Skeletal muscle tissue (tissue), 4 donors: ENCODE measurements around the gene ERCC4. TPM values are rescaled to one million over a fixed set of nuclear protein-coding genes. Genes with fewer than 3 reads are reported as not detected.
A peak's percentile ranks its signal among the peaks of the same experiment; 100 is the strongest.
"Not testable (repeated sequence)": the region's sequence is repeated elsewhere in the genome, so short reads cannot be mapped to it uniquely, and the experiment has no call there.

Experiments
- H3K27ac ChIP-seq: one replicate; pipeline ENCODE4 v1.7.0; 2013; ENCODE audit warnings: mild to moderate bottlenecking, low read depth, low read length, inconsistent platforms
- H3K27me3 ChIP-seq, 3 donors: one replicate each; pipeline ENCODE4 v1.7.0; 2013; ENCODE audit warnings: low read length in 3 of 3; ENCODE audit not compliant: control insufficient read depth in 3 of 3, insufficient read depth in 3 of 3
- H3K36me3 ChIP-seq, 3 donors: one replicate each; pipeline ENCODE4 v1.7.0; 2013; ENCODE audit warnings: low read length in 3 of 3; ENCODE audit not compliant: control insufficient read depth in 3 of 3, insufficient read depth in 3 of 3
- H3K4me1 ChIP-seq, 3 donors: one replicate each; pipeline ENCODE4 v1.7.0; 2013; ENCODE audit warnings: low read length in 3 of 3, mild to moderate bottlenecking in 3 of 3; ENCODE audit not compliant: control insufficient read depth in 3 of 3, insufficient read depth in 3 of 3
- H3K4me3 ChIP-seq, 3 donors: one replicate each; pipeline ENCODE4 v1.7.0; 2013; ENCODE audit warnings: low read length in 3 of 3
- H3K9ac ChIP-seq, 3 donors: one replicate each; pipeline ENCODE4 v1.7.0; 2013; ENCODE audit warnings: low read length in 3 of 3, mild to moderate bottlenecking in 3 of 3, moderate library complexity in 2 of 3, low read depth in 1 of 3
- H3K9me3 ChIP-seq, 3 donors: one replicate each; pipeline ENCODE4 v1.7.0; 2013; ENCODE audit warnings: low read length in 3 of 3; ENCODE audit not compliant: control insufficient read depth in 3 of 3
- total RNA-seq: library from RNA; depleted of rRNA; stranded (reverse); fragments of >200 nt; gene quantifications from one replicate; pipeline ENCODE4 v1.2.3, GENCODE V29; 2014
- donor health status: Osteomylitis.

Gene ERCC4
- total RNA-seq, 1 donor from 2014 or later, result 6.8 TPM

DNA sequence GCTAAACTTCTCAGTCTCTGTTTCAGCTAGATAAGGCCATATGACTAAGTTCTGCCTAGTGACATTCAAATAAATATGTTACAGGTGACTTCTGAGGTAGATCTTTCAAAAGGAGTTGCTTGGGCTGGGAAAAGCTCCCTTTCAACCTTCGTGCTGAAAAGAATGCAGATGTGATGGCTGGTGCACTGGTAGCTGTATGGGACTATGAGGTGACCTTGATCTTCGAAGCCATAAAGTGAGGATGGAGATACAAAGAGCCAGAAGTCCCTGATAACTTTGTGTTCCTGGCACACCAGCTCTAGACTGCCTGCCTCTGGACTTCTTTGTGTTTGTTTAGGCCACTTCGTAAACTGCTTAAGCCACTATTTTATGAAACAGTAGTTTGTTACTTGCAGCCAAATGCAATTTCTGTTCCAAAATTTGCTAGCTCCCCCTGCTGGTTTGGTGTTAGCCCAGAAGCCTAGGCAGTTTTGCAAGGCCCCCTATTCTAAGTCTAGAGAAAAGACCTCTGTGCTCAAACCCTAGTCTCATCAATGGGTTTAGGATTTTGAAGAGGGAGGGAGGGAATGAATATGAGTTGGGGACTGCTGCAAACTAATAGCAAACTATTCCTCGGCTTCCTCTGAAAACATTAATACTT lies 23.3 kb upstream of the ERCC4 start:
- H3K4me1 ChIP-seq, result peaks cover 0 to 19% (median 19%) of the 10 kb centered on the region in 3 donors
- no peak overlapping the region for H3K27ac ChIP-seq
- H3K27me3 ChIP-seq, result no peaks in the 10 kb centered on the region
- H3K9ac ChIP-seq, result no peak overlapping the region
- H3K36me3 ChIP-seq, result no peaks in the 10 kb centered on the region
- no peak overlapping the region for H3K4me3 ChIP-seq
- H3K9me3 ChIP-seq, result no peaks in the 10 kb centered on the region

DNA sequence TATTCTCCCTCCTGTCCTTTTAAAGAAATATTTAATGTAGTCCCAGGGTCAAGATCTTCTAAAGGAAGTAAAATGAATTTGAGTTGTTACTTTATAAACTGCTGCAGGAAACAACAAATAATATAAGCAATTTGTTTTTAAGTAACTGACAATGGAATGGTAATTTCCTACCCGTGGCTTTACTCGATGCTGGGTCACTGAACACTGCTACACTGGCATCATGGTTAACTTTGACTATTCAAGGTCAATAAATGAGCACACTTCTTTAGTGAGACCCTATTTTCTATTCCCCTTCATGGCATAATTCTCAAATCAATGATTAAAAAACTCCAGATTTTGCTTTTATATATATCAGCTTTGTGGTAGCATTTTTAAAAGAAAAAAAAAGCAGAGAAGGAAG lies 22.1 kb upstream of the ERCC4 start:
- H3K27ac ChIP-seq, result no peak overlapping the region

DNA sequence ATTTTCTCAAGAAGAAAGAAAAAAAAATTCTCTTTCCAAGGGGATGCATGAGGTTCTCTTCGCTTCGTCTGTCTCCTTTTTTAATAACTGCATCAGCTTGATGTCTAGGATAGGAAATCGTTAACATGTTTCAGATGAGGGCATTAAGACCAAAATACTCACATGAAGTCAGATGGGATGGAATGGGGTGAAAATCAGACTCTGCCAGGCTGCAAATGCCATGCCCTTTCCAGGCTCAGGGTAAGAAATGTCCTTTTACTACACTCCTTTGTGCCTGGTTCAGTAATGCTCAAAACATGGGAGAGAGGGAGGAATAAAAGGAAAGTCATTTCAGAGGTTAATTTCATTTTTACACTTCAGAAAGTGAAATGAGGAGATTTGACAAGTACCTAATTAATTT lies 21.7 kb upstream of the ERCC4 start:
- peak overlapping the region in 1 of 3 donors; percentile 18 for H3K9ac ChIP-seq
- no peaks in the 10 kb centered on the region for H3K36me3 ChIP-seq
- H3K4me3 ChIP-seq, result no peak overlapping the region
- no peaks in the 10 kb centered on the region for H3K27me3 ChIP-seq
- no peaks in the 10 kb centered on the region for H3K9me3 ChIP-seq
- H3K27ac ChIP-seq, result no peak overlapping the region
- H3K4me1 ChIP-seq, result peaks cover 0 to 14% (median 10%) of the 10 kb centered on the region in 3 donors

More for the DNA sequence above, 22.1 kb upstream of the ERCC4 start:
- Histone ChIP-seq H3K36me3 (no peaks in the 10 kb centered on the region), H3K4me3 (no peak overlapping the region), H3K9ac (no peak overlapping the region), H3K9me3 (no peaks in the 10 kb centered on the region), H3K27me3 (no peaks in the 10 kb centered on the region), H3K4me1 (peaks cover 0 to 14% (median 12%) of the 10 kb centered on the region in 3 donors)

DNA sequence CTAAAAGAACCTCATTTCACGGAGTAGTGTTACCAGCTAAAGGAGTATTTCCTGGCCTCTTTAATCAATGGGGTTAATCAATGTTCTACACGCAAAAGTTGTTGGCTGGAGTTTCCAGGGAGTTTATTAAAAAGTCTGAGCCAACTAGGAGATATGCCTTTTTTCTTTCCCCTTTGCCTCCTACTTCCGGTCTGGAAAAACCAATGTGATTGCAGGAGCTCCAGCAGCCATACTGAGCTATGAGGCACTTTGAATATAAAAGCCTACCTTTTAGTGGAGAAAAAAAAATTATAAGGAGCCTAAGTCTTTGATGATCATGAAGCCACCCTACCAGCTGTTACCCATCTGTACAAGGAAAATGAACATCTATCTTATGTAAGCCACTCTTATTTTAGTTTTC lies 17.9 kb upstream of the ERCC4 start:
- Histone ChIP-seq H3K4me3 (no peak overlapping the region), H3K27me3 (no peaks in the 10 kb centered on the region), H3K9me3 (no peaks in the 10 kb centered on the region), H3K27ac (no peak overlapping the region), H3K36me3 (no peaks in the 10 kb centered on the region), H3K9ac (no peak overlapping the region), H3K4me1 (peaks cover 0 to 6% (median 0%) of the 10 kb centered on the region in 3 donors)

DNA sequence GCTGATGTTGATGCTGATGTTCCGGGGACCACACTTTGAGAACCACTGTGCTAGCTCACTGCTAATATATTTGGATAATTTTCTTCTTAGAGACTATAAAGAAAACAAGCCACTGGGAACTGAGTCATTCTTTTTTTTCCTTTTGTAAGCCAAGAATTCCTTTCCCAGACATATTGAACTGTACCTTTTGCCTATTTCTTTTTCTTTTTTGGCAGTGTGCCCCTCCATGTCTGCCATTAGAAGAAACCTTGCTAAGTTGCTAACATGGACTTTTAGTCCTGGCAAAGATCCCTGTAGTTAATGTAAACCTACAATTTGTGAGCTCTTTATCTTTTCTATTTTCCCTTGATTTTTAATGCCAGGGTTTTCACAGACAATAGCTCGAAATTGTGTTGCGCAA lies 17.3 kb upstream of the ERCC4 start:
- Histone ChIP-seq H3K9me3 (no peaks in the 10 kb centered on the region), H3K4me3 (no peak overlapping the region)

DNA sequence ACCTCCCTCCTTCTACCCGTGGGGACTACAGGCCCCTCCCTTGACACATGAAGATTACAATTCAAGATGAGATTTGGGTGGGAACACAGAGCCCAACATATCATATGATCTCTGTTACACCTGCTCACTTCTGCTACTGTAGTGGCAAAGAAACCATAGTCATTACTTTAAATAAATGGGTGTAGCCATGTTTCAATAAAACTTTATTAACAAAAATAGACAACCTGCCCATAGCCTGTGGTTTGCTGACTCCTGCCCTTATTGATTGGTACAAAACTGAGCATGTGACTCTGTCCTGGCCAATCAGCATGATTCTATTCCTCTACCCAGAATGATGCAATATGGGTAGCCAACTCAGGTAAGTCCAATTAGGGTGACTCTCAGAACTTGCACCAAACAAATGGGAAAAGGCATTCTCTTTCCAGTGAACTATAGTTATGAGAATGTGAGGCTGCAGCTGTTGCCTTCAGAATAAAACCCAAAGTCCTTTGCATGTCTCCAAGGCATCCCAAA lies 15.7 kb upstream of the ERCC4 start:
- H3K27me3 ChIP-seq, result peaks cover 0 to 2% (median 0%) of the 10 kb centered on the region in 3 donors
- no peaks in the 10 kb centered on the region for H3K4me1 ChIP-seq
- no peaks in the 10 kb centered on the region for H3K36me3 ChIP-seq
- H3K4me3 ChIP-seq, result no peak overlapping the region
- no peak overlapping the region for H3K27ac ChIP-seq
- H3K9ac ChIP-seq, result no peak overlapping the region
- no peaks in the 10 kb centered on the region for H3K9me3 ChIP-seq

More for the DNA sequence above, 17.3 kb upstream of the ERCC4 start:
- no peaks in the 10 kb centered on the region for H3K36me3 ChIP-seq
- no peaks in the 10 kb centered on the region for H3K27me3 ChIP-seq
- H3K9ac ChIP-seq, result no peak overlapping the region
- H3K27ac ChIP-seq, result no peak overlapping the region
- H3K4me1 ChIP-seq, result peaks cover 0 to 3% (median 0%) of the 10 kb centered on the region in 3 donors

DNA sequence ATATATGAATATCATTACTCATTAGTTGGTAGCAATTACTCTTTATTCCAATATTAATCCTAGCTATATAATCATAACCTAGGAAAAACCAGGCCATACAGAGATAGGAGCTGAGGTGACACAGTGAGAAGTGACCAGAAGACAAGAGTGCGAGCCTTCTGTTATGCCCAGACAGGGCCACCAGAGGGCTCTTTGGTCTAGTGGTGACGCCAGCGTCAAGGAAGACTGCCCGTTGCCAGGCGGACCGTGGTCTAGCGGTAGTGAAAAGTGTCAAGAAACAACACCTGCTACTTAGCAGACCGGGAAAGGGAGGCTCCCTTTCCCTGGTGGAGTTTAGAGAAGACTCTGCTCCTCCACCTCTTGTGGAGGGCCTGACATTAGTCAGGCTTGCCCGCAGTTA lies 15.1 kb upstream of the ERCC4 start:
- not testable (repeated sequence) for H3K9me3 ChIP-seq, H3K27ac ChIP-seq, H3K36me3 ChIP-seq, H3K4me3 ChIP-seq, H3K9ac ChIP-seq, H3K27me3 ChIP-seq, H3K4me1 ChIP-seq

DNA sequence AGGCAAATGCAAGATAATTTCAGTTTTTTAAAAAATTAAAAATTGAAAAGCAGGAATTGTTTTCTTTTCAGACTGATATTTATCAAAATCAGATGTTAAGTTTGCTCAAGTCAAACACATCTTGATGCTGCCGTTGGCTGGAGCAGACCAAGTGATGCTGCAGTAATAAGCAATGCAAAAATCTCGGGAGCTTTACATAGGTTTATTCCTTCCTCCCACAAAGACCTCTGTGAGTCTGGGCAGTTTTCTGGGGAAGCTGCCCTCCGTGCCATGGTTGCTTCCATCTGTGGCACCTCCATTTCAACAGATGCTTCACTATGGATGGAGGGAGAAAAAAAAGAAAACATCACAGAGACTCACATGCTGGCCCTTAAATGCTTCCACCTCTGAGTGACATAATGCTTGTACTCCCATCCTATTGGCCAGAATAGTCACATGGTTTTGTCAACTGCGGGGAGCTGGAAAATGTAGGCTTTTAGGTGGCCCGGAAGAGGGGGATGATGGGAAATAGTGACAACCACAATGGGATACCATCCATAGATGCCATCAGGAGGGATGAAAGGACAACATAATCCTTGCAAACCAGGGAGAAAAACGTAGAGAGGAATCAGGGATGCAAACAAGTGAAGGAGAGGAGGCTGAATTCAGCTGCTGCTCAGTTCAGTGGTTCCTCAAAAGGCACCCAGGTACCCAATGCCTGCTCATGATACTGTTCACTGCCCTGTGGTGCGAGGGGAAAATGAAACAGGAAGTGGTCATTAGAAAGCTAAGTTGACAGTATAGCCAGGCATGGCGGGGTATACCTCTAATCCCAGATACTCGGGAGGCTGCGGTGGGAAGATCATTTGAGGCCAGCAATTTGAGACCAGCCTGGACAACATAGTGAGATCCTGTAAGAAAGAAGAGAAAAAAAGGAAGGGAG lies 13.5 kb upstream of the ERCC4 start:
- Histone ChIP-seq H3K4me3 (no peak overlapping the region), H3K27me3 (peaks cover 0 to 2% (median 0%) of the 10 kb centered on the region in 3 donors), H3K27ac (no peak overlapping the region), H3K9ac (no peak overlapping the region), H3K9me3 (no peaks in the 10 kb centered on the region), H3K4me1 (peaks cover 0 to 3% (median 0%) of the 10 kb centered on the region in 3 donors), H3K36me3 (no peaks in the 10 kb centered on the region)

DNA sequence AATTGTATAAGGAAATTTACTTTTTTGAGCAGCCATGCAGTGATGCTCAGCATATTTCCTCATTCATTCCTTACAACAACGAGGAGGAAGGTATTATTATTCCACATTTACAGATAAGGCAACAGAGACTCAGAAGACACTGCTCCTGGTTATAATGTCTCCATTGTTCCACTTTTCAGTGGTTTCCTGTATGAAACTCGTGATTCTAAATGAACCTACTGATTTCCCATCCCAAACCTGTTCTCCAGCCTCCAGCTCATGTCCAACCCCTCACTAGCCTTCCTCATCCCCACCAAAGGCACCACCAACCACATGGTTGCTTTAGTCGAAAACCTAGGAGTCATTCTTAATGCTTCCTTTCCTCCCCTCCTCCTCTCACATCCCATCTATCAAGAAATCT lies 12.5 kb upstream of the ERCC4 start:
- Histone ChIP-seq H3K36me3 (no peaks in the 10 kb centered on the region), H3K27ac (no peak overlapping the region), H3K9me3 (peaks cover 0 to 3% (median 0%) of the 10 kb centered on the region in 3 donors), H3K27me3 (peaks cover 0 to 2% (median 0%) of the 10 kb centered on the region in 3 donors), H3K4me3 (no peak overlapping the region), H3K4me1 (peaks cover 0 to 3% (median 0%) of the 10 kb centered on the region in 3 donors), H3K9ac (no peak overlapping the region)

DNA sequence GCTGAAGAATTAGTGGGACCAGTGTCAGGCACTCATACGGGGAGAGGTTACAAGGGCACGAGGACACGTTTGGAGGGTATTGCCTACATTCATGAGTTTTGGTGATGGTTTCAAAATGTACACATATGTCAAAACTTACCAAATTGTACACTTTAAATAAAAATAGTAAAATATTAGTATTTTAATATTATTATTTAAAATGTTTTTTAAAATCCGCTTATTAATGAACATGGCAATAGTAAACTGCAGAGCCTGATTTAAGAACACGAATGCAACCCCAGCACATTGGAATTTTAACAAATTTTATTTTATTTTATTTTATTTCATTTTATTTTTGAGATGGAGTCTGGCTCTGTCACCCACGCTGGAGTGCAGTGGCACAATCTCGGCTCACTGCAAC lies 10.9 kb upstream of the ERCC4 start:
- peaks cover 0 to 3% (median 0%) of the 10 kb centered on the region in 3 donors for H3K9me3 ChIP-seq
- no peak overlapping the region for H3K4me3 ChIP-seq
- H3K27ac ChIP-seq, result no peak overlapping the region
- peaks cover 0 to 2% (median 0%) of the 10 kb centered on the region in 3 donors for H3K27me3 ChIP-seq
- no peak overlapping the region for H3K9ac ChIP-seq
- H3K36me3 ChIP-seq, result no peaks in the 10 kb centered on the region
- H3K4me1 ChIP-seq, result peaks cover 0 to 10% (median 9%) of the 10 kb centered on the region in 3 donors
